Hepatocyte (in vitro differentiated cells): ENCODE results near the gene RNLS. TPM values are rescaled to one million over a fixed set of nuclear protein-coding genes. Genes with fewer than 3 reads are reported as not detected.

ENCODE experiments used
- DNase-seq: peaks from one replicate; pipeline ENCODE4 v3.0.0-alpha.2; 2016; ENCODE audit warnings: low spot score
- H2AFZ ChIP-seq: fragments of 200-600 bp; sonication (generic); 2 replicates; pipeline ENCODE4 v1.6.0; 2016; ENCODE audit warnings: antibody characterized with exemption, mild to moderate bottlenecking
- H3K27ac ChIP-seq: fragments of 200-600 bp; sonication (generic); 2 replicates; pipeline ENCODE4 v1.5.1; 2016; ENCODE audit warnings: mild to moderate bottlenecking
- H3K27me3 ChIP-seq: fragments of 200-600 bp; sonication (generic); 2 replicates; pipeline ENCODE4 v1.6.1; 2016
- H3K36me3 ChIP-seq: fragments of 200-600 bp; sonication (generic); replicated peaks from 2 replicates; pipeline ENCODE4 v1.5.1; 2016; ENCODE audit warnings: low read depth; ENCODE audit not compliant: insufficient read depth
- H3K4me1 ChIP-seq: fragments of 200-600 bp; sonication (generic); 2 replicates; pipeline ENCODE4 v1.5.1; 2016; ENCODE audit warnings: mild to moderate bottlenecking, moderate library complexity; ENCODE audit not compliant: insufficient read depth
- H3K4me2 ChIP-seq: fragments of 200-600 bp; sonication (generic); 2 replicates; pipeline ENCODE4 v1.6.0; 2016
- H3K4me3 ChIP-seq: fragments of 200-600 bp; sonication (generic); 2 replicates; pipeline ENCODE4 v1.5.1; 2016; ENCODE audit warnings: mild to moderate bottlenecking
- H3K79me2 ChIP-seq: fragments of 200-600 bp; sonication (generic); 2 replicates; pipeline ENCODE4 v1.6.0; 2017; ENCODE audit warnings: mild to moderate bottlenecking
- H3K9me2 ChIP-seq: fragments of 200-600 bp; sonication (generic); replicated peaks from 2 replicates; pipeline ENCODE4 v1.6.0; 2017; ENCODE audit warnings: mild to moderate bottlenecking; ENCODE audit not compliant: insufficient read depth
- H3K9me3 ChIP-seq: fragments of 200-600 bp; sonication (generic); 2 replicates; pipeline ENCODE4 v1.5.1; 2016; ENCODE audit warnings: low read depth, mild to moderate bottlenecking
- H4K20me1 ChIP-seq: fragments of 200-600 bp; sonication (generic); 2 replicates; pipeline ENCODE4 v1.6.0; 2016; ENCODE audit warnings: mild to moderate bottlenecking; ENCODE audit not compliant: insufficient read depth, poor library complexity, severe bottlenecking
- EZH2 ChIP-seq: fragments of 200-600 bp; sonication (generic); IDR thresholded peaks from 2 replicates; pipeline ENCODE4 v1.6.1; 2016; ENCODE audit warnings: antibody characterized with exemption, mild to moderate bottlenecking, borderline replicate concordance
- EZH2phosphoT487 ChIP-seq: fragments of 200-600 bp; sonication (generic); IDR thresholded peaks from one replicate; pipeline ENCODE4 v1.6.1; 2018; ENCODE audit warnings: antibody characterized with exemption, mild to moderate bottlenecking, low read depth, moderate library complexity; ENCODE audit not compliant: unreplicated experiment, severe bottlenecking
- WGBS: methylation state at CpG from one replicate; pipeline ENCODE4 v1.1.6; 2016; ENCODE audit warnings: low lambda C conversion rate; ENCODE audit errors: missing lambda C conversion rate; 5-methylcytosine and 5-hydroxymethylcytosine counted together
- polyA plus RNA-seq: library from polyadenylated mRNA; unstranded; fragments of >200 nt; fragmentation: Nextera tagmentation; extraction: Ambion mirVana; gene quantifications from 2 replicates; pipeline ENCODE4 v1.2.1, GENCODE V29; 2016
- total RNA-seq: library from RNA; depleted of rRNA; stranded (reverse); fragments of >200 nt; gene quantifications from 2 replicates; pipeline ENCODE4 v1.2.3, GENCODE V29; 2014
- TF ChIP-seq, protein P1 (sequence below): fragments of 200-600 bp; sonication (generic); IDR thresholded peaks from 2 replicates; pipeline ENCODE4 v1.5.1; 2016; ENCODE audit warnings: antibody characterized with exemption, mild to moderate bottlenecking; ENCODE audit not compliant: poor library complexity

RNLS gene
- total and polyA plus RNA-seq, 2 experiments from 2014 or later, result 12.8 to 14.9 TPM

DNA sequence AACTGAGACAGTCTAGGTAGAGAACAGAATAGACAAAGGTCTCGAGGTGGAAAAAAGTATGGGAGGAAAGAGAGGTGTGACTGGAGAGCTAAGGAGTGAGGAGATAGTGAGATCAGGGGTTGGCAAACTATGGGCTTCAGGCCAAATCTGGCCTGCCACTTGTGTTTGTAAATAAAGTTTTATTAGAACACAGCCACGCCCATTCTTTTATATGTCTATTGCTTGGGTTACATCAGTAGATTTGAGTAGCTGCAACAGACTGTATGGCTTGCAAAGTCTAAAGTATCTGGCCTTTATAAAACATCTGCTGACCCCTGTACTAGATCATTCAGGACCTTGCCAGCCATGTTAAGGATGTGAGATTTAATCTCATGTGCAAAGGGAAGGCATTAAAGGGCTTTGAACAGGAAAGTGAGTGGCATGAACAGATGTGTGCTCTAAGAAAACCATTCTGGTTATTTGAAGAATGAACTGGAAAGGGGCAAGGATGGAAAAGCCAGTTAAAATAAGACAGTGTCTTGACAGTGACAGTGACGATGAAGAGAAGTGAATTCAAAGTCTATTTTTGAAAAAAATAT is 240.3 kb downstream of the RNLS start:
- Histone ChIP-seq H3K9me3 (no peaks in the 10 kb centered on the region), H3K36me3 (no peaks in the 10 kb centered on the region), H3K9me2 (no peaks in the 10 kb centered on the region), H3K4me1 (peaks cover 15% of the 10 kb centered on the region), H4K20me1 (no peaks in the 10 kb centered on the region), H3K27ac (no peak overlapping the region), H3K4me2 (no peak overlapping the region), H3K79me2 (no peaks in the 10 kb centered on the region), H3K27me3 (no peaks in the 10 kb centered on the region), H3K4me3 (no peak overlapping the region), H2AFZ (no peak overlapping the region)
- TF ChIP-seq EZH2 (no peak), EZH2phosphoT487 (no peak)
- TF ChIP-seq, protein P1, sequence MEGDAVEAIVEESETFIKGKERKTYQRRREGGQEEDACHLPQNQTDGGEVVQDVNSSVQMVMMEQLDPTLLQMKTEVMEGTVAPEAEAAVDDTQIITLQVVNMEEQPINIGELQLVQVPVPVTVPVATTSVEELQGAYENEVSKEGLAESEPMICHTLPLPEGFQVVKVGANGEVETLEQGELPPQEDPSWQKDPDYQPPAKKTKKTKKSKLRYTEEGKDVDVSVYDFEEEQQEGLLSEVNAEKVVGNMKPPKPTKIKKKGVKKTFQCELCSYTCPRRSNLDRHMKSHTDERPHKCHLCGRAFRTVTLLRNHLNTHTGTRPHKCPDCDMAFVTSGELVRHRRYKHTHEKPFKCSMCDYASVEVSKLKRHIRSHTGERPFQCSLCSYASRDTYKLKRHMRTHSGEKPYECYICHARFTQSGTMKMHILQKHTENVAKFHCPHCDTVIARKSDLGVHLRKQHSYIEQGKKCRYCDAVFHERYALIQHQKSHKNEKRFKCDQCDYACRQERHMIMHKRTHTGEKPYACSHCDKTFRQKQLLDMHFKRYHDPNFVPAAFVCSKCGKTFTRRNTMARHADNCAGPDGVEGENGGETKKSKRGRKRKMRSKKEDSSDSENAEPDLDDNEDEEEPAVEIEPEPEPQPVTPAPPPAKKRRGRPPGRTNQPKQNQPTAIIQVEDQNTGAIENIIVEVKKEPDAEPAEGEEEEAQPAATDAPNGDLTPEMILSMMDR, result no peak
- no peak for DNase-seq
- WGBS, result 90% methylated on average over 3 of the region's 3 CpGs

DNA sequence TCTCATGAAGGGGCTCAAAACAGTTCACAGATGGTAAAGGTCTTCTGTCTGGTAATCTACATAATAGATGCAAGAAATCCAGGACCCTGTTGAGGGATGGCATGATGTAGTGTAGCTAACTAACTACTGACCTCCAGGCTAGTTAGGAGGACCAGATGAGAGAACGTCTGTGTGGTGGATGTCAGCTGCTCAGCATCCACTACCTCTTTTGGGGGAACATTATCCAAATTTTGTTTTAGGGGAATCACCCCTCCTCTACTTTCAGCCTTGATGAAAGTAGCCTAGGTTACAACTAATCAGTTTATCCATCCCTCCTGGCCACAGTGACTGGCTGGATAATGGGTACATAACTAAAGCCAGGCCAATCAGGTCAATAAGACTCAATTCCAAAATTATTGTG is 246.0 kb downstream of the RNLS start:
- H3K36me3 ChIP-seq, result no peaks in the 10 kb centered on the region
- TF ChIP-seq, protein P1, result no peak
- TF ChIP-seq EZH2phosphoT487 (no peak), EZH2 (no peak)
- H2AFZ ChIP-seq, result no peak overlapping the region
- H3K79me2 ChIP-seq, result no peaks in the 10 kb centered on the region
- WGBS, result 84% methylated on average over 1 of the region's 1 CpG
- H3K9me2 ChIP-seq, result no peaks in the 10 kb centered on the region
- DNase-seq, result no peak
- no peaks in the 10 kb centered on the region for H3K27me3 ChIP-seq
- no peaks in the 10 kb centered on the region for H3K4me1 ChIP-seq
- no peaks in the 10 kb centered on the region for H3K9me3 ChIP-seq
- H3K27ac ChIP-seq, result no peak overlapping the region
- H3K4me2 ChIP-seq, result no peak overlapping the region
- H4K20me1 ChIP-seq, result no peaks in the 10 kb centered on the region
- H3K4me3 ChIP-seq, result no peak overlapping the region

DNA sequence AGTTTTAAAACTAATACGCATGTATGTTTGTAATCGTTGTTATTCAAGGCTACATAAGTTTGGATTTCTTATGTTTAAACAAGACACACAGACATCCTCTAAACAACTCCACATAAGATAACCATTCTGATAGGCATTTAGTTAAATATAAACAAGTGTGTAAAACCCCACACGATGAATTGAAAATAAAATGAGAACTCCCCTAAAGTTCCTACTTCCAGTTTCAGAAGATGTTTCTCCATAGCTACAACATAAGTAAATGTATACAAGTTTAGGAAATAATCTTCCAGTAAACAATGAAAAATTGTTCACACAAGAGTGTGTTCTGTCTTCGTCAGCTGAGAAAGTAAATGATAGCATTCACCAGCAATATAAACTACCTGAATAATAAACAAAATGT is 246.8 kb downstream of the RNLS start:
- 58% methylated on average over 4 of the region's 4 CpGs for WGBS
- no peak for DNase-seq
- Histone ChIP-seq H2AFZ (no peak overlapping the region), H3K4me3 (no peak overlapping the region), H4K20me1 (no peaks in the 10 kb centered on the region), H3K79me2 (no peaks in the 10 kb centered on the region), H3K4me2 (no peak overlapping the region), H3K36me3 (no peaks in the 10 kb centered on the region), H3K4me1 (no peaks in the 10 kb centered on the region), H3K27ac (no peak overlapping the region), H3K9me3 (no peaks in the 10 kb centered on the region), H3K27me3 (no peaks in the 10 kb centered on the region), H3K9me2 (no peaks in the 10 kb centered on the region)
- no peak for TF ChIP-seq EZH2
- TF ChIP-seq, protein P1, result no peak
- no peak for TF ChIP-seq EZH2phosphoT487

- H3K4me1 ChIP-seq, result no peaks in the 10 kb centered on the region
- no peak overlapping the region for H3K4me3 ChIP-seq
- WGBS, result 96% methylated on average over 3 of the region's 3 CpGs
- H3K4me2 ChIP-seq, result no peak overlapping the region
- no peaks in the 10 kb centered on the region for H3K9me2 ChIP-seq
- H4K20me1 ChIP-seq, result no peaks in the 10 kb centered on the region
- TF ChIP-seq EZH2 (no peak), EZH2phosphoT487 (no peak)
- TF ChIP-seq, protein P1, result no peak
- no peaks in the 10 kb centered on the region for H3K79me2 ChIP-seq
- no peak for DNase-seq
- H2AFZ ChIP-seq, result no peak overlapping the region
- no peaks in the 10 kb centered on the region for H3K27me3 ChIP-seq
- H3K27ac ChIP-seq, result no peak overlapping the region
- H3K9me3 ChIP-seq, result no peaks in the 10 kb centered on the region
- H3K36me3 ChIP-seq, result no peaks in the 10 kb centered on the region
Measured at GRCh38 chr10:88333248-88333630, 249.9 kb downstream of the RNLS start.
